DMS 273 (cell line): ENCODE data around the gene HCFC1.

Experiments
- DNase-seq: peaks from one replicate; lab custom pipeline; 2025; ENCODE audit not compliant: unreplicated experiment; lab: John Stamatoyannopoulos, UW

The HCFC1 gene

GRCh38 chrX:153971450-153972367, at the start of gene HCFC1:
TSS of gene HCFC1 (minus strand) at chrX:153971818. CDS start at chrX:153970840, 978 bp downstream.
- DNase-seq = peak; percentile 99

GRCh38 chrX:154021131-154021611, 49.6 kb upstream of the HCFC1 start:
- DNase-seq = no peak

- DNase-seq = no peak
These were observed 49.0 kb upstream of the HCFC1 start for GRCh38 chrX:154020536-154021115.

GRCh38 chrX:154019633-154020528, 48.3 kb upstream of the HCFC1 start, which contains the start of gene IRAK1:
TSS of gene IRAK1 (minus strand) at chrX:154019902. CDS start at chrX:154019812, 90 bp downstream.
- peak; percentile 84 for DNase-seq

GRCh38 chrX:154019061-154019621, 47.5 kb upstream of the HCFC1 start:
- DNase-seq = no peak

- no peak for DNase-seq
These were observed 47.0 kb upstream of the HCFC1 start for GRCh38 chrX:154018518-154019060.

- DNase-seq = no peak
These were observed 46.3 kb upstream of the HCFC1 start for GRCh38 chrX:154017766-154018517.

- no peak for DNase-seq
These were observed 44.9 kb upstream of the HCFC1 start for GRCh38 chrX:154016366-154017076.

GRCh38 chrX:154015581-154016264, 44.1 kb upstream of the HCFC1 start:
- DNase-seq = no peak

- DNase-seq = no peak
These were observed 43.1 kb upstream of the HCFC1 start for GRCh38 chrX:154014429-154015380.

- peak; percentile 83 for DNase-seq
These were observed 42.2 kb upstream of the HCFC1 start for GRCh38 chrX:154013614-154014360.

- DNase-seq = no peak
These were observed 41.4 kb upstream of the HCFC1 start for GRCh38 chrX:154013001-154013421.

GRCh38 chrX:154012336-154012991, 40.8 kb upstream of the HCFC1 start:
- DNase-seq = no peak

- no peak for DNase-seq
These were observed 40.0 kb upstream of the HCFC1 start for GRCh38 chrX:154011376-154012335.
